HL-60 (cell line): ENCODE measurements around the gene NME7.

Experiments
- GABPA ChIP-seq: IDR thresholded peaks from 2 replicates; pipeline ENCODE4 v1.6.1; 2012; ENCODE audit warnings: low read depth
- POLR2AphosphoS5 ChIP-seq: IDR thresholded peaks from 2 replicates; pipeline ENCODE4 v1.6.1; 2012; ENCODE audit warnings: low read depth
- REST ChIP-seq: IDR thresholded peaks from 2 replicates; pipeline ENCODE4 v1.6.1; 2012; ENCODE audit warnings: low read depth; ENCODE audit not compliant: insufficient replicate concordance
- TF ChIP-seq, protein P1 (sequence below): IDR thresholded peaks from one replicate; pipeline ENCODE4 v1.5.1; 2011; ENCODE audit warnings: low read length, control low read depth, inconsistent platforms; ENCODE audit not compliant: insufficient read depth

DNA sequence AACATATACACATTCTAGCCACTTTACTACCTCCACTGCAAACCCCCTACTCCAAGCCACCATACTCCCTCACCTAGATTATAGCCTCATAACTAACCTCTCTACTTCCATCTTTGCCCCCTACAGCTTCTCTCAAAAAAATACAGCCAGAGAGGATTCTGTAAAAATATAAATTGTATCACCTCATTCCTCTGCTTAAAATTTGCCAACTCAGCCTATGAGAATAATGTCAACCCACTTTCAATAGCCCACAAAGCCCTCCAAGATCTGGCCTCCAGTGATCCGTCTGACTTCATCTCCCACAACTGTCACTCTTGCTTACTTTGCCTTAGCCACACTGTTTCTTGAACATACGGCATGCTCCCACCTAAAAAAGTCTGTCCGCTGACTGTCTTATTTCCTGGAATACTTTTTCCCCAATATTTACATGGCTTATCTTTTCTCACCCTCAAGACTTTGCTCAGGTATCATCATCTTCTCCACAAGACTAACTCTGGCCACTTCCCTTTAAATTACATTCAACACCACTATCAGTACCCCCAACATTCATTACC is 21.5 kb downstream of the NME7 start:
- TF ChIP-seq, protein P1, sequence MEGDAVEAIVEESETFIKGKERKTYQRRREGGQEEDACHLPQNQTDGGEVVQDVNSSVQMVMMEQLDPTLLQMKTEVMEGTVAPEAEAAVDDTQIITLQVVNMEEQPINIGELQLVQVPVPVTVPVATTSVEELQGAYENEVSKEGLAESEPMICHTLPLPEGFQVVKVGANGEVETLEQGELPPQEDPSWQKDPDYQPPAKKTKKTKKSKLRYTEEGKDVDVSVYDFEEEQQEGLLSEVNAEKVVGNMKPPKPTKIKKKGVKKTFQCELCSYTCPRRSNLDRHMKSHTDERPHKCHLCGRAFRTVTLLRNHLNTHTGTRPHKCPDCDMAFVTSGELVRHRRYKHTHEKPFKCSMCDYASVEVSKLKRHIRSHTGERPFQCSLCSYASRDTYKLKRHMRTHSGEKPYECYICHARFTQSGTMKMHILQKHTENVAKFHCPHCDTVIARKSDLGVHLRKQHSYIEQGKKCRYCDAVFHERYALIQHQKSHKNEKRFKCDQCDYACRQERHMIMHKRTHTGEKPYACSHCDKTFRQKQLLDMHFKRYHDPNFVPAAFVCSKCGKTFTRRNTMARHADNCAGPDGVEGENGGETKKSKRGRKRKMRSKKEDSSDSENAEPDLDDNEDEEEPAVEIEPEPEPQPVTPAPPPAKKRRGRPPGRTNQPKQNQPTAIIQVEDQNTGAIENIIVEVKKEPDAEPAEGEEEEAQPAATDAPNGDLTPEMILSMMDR, result no peak
- TF ChIP-seq POLR2AphosphoS5 (no peak), GABPA (no peak), REST (no peak)
